Kidney tubule cell (primary cell): ENCODE results near the gene ANKFY1.
A peak's percentile ranks its signal among the peaks of the same experiment; 100 is the strongest.
"Not testable (repeated sequence)": the region's sequence is repeated elsewhere in the genome, so short reads cannot be mapped to it uniquely, and the experiment has no call there.

Experiments used
- DNase-seq: peaks from one replicate; pipeline ENCODE4 v3.0.0-alpha.2; 2018; ENCODE audit warnings: low spot score

Gene ANKFY1

GRCh38 chr17:4256952-4257351 is 6.8 kb downstream of the ANKFY1 start:
- peak; percentile 40 for DNase-seq

GRCh38 chr17:4255271-4255670 is 8.5 kb downstream of the ANKFY1 start:
- DNase-seq = not testable (repeated sequence)

- DNase-seq = no peak
Observed at GRCh38 chr17:4250887-4251286, 12.9 kb downstream of the ANKFY1 start.

- peak; percentile 26 for DNase-seq
Observed at GRCh38 chr17:4249452-4250029, 14.2 kb downstream of the ANKFY1 start.

GRCh38 chr17:4248504-4249277 is 15.1 kb downstream of the ANKFY1 start:
- peak; percentile 14 for DNase-seq

- peak; percentile 86 for DNase-seq
Observed at GRCh38 chr17:4247971-4248388, 15.8 kb downstream of the ANKFY1 start.

- no peak for DNase-seq
Observed at GRCh38 chr17:4247361-4247970, 16.3 kb downstream of the ANKFY1 start.

- no peak for DNase-seq
Observed at GRCh38 chr17:4246674-4247073, 17.1 kb downstream of the ANKFY1 start.

- peak; percentile 23 for DNase-seq
Observed at GRCh38 chr17:4241535-4241934, 22.2 kb downstream of the ANKFY1 start.

GRCh38 chr17:4236456-4236855 is 27.3 kb downstream of the ANKFY1 start:
- no peak for DNase-seq

GRCh38 chr17:4235372-4236279 is 28.2 kb downstream of the ANKFY1 start:
- DNase-seq = no peak

GRCh38 chr17:4234401-4234800 is 29.4 kb downstream of the ANKFY1 start:
- no peak for DNase-seq

GRCh38 chr17:4233668-4234258 is 30.0 kb downstream of the ANKFY1 start:
- no peak for DNase-seq

GRCh38 chr17:4232168-4232813 is 31.5 kb downstream of the ANKFY1 start:
- DNase-seq = no peak

GRCh38 chr17:4229627-4230541 is 33.9 kb downstream of the ANKFY1 start:
- peak; percentile 82 for DNase-seq

GRCh38 chr17:4221899-4222659 is 41.7 kb downstream of the ANKFY1 start:
- no peak for DNase-seq

- DNase-seq = no peak
Observed at GRCh38 chr17:4221163-4221562, 42.6 kb downstream of the ANKFY1 start.

- DNase-seq = no peak
Observed at GRCh38 chr17:4220655-4221054, 43.1 kb downstream of the ANKFY1 start.

- DNase-seq = no peak
Observed at GRCh38 chr17:4219241-4219640, 44.5 kb downstream of the ANKFY1 start.
